Keratinocyte (primary cell): ENCODE data around the gene PAMR1. TPM values are rescaled to one million over a fixed set of nuclear protein-coding genes. Genes with fewer than 3 reads are reported as not detected.

Source experiments
- DNase-seq: peaks from one replicate; pipeline ENCODE4 v3.0.0-alpha.2; 2011; ENCODE audit warnings: low read depth, missing footprints, low spot score
- FAIRE-seq: peaks from 2 replicates; lab custom pipeline; 2011; peaks lifted over from hg19 to GRCh38; lab: Jason Lieb, UNC
- H2AFZ ChIP-seq: 2 replicates; pipeline ENCODE4 v1.6.0; 2012; ENCODE audit warnings: low read length, control low read depth, inconsistent platforms; ENCODE audit not compliant: control insufficient read depth
- H3K27ac ChIP-seq: 2 replicates; pipeline ENCODE4 v1.5.1; 2011; ENCODE audit warnings: low read length; ENCODE audit not compliant: control insufficient read depth, insufficient read depth
- H3K27me3 ChIP-seq: 3 replicates; pipeline ENCODE4 v1.6.0; 2011; ENCODE audit warnings: low read length; ENCODE audit not compliant: control insufficient read depth, insufficient read depth; ENCODE audit errors: extremely low read depth
- H3K36me3 ChIP-seq, 2 experiments: 2 replicates in 1 of 2; 3 replicates in 1 of 2; pipeline ENCODE4 v1.5.1; 2011; ENCODE audit warnings: low read length in 2 of 2, mild to moderate bottlenecking in 1 of 2; ENCODE audit not compliant: control insufficient read depth in 2 of 2, insufficient read depth in 2 of 2; ENCODE audit errors: extremely low read depth in 1 of 2
- H3K4me1 ChIP-seq: 3 replicates; pipeline ENCODE4 v1.5.1; 2011; ENCODE audit warnings: low read length; ENCODE audit not compliant: control insufficient read depth, insufficient read depth; ENCODE audit errors: extremely low read depth
- H3K4me2 ChIP-seq: 3 replicates; pipeline ENCODE4 v1.6.0; 2011; ENCODE audit warnings: low read depth, low read length; ENCODE audit not compliant: control insufficient read depth, insufficient read depth; ENCODE audit errors: extremely low read depth
- H3K4me3 ChIP-seq, 3 experiments: fragments of 200-600 bp in 1 of 3; sonication (generic) in 1 of 3; 2 replicates in 2 of 3; 3 replicates in 1 of 3; pipeline ENCODE4 v1.5.1; 2011 to 2016; ENCODE audit warnings: low read length in 3 of 3, mild to moderate bottlenecking in 3 of 3, control low read depth in 2 of 3, inconsistent platforms in 1 of 3, low read depth in 1 of 3, mixed read lengths in 1 of 3, mixed run types in 1 of 3, moderate library complexity in 1 of 3; ENCODE audit not compliant: control insufficient read depth in 2 of 3, insufficient read depth in 2 of 3; ENCODE audit errors: extremely low read depth in 1 of 3
- H3K79me2 ChIP-seq: 2 replicates; pipeline ENCODE4 v1.6.0; 2012; ENCODE audit warnings: low read length; ENCODE audit not compliant: control insufficient read depth, insufficient read depth
- H3K9ac ChIP-seq: 3 replicates; pipeline ENCODE4 v1.6.0; 2011; ENCODE audit warnings: low read length; ENCODE audit not compliant: control insufficient read depth, insufficient read depth; ENCODE audit errors: extremely low read depth
- H3K9me1 ChIP-seq: 3 replicates; pipeline ENCODE4 v1.6.0; 2011; ENCODE audit warnings: low read length; ENCODE audit not compliant: control insufficient read depth, insufficient read depth; ENCODE audit errors: extremely low read depth
- H3K9me3 ChIP-seq: 2 replicates; pipeline ENCODE4 v1.5.1; 2012; ENCODE audit warnings: low read depth, low read length; ENCODE audit not compliant: control insufficient read depth
- H4K20me1 ChIP-seq: 3 replicates; pipeline ENCODE4 v1.6.0; 2011; ENCODE audit warnings: low read length; ENCODE audit not compliant: control insufficient read depth, insufficient read depth; ENCODE audit errors: extremely low read depth
- CTCF ChIP-seq, 3 experiments: IDR thresholded peaks in 1 of 3; conservative IDR thresholded peaks in 1 of 3; optimal IDR thresholded peaks in 1 of 3; 2 replicates in 2 of 3; 3 replicates in 1 of 3; pipeline versions ENCODE3 to v1.5.1; 2011; ENCODE audit warnings: low read length in 3 of 3, mild to moderate bottlenecking in 3 of 3, moderate library complexity in 2 of 3, control low read depth in 1 of 3, inconsistent platforms in 1 of 3; ENCODE audit not compliant: insufficient read depth in 2 of 3; ENCODE audit errors: extremely low read depth in 1 of 3
- EZH2 ChIP-seq: IDR thresholded peaks from one replicate; pipeline ENCODE4 v1.6.1; 2012; ENCODE audit warnings: inconsistent platforms, mild to moderate bottlenecking, low read length, moderate library complexity
- dilution Hi-C: fragments of 300-500 bp; cut with MboI; formaldehyde crosslinking; loops from one replicate; pipeline ENCODE4 v1.7.0; 2020; ENCODE audit warnings: low sequenced_read_pairs; ENCODE audit not compliant: extremely low pct_ligation_motif_present
- polyA plus RNA-seq, 5 experiments: library from polyadenylated mRNA; depleted of rRNA in 3 of 5; stranded (reverse) in 3 of 5; stranded (forward) in 1 of 5; unstranded in 1 of 5; fragments of >200 nt; gene quantifications; 1 replicate in 1 of 5; 2 replicates in 3 of 5; 3 replicates in 1 of 5; pipeline versions ENCODE4 v1.2.1 to v1.2.3, GENCODE V29; 2011 to 2012; ENCODE audit warnings: missing spikeins in 2 of 5, low read depth in 1 of 5, low replicate concordance in 1 of 5

Gene PAMR1
- polyA plus RNA-seq, 1 donor (not counting 4 experiments of a cell fraction or from before 2014, with no cell fraction given): 4.1 TPM

- Histone ChIP-seq H3K27ac (no peak overlapping the region), H3K9me1 (no peaks in the 10 kb centered on the region), H4K20me1 (no peaks in the 10 kb centered on the region), H3K79me2 (no peaks in the 10 kb centered on the region), H3K9ac (no peak overlapping the region), H3K4me2 (no peak overlapping the region), H3K9me3 (no peaks in the 10 kb centered on the region), H3K4me3 (no peak overlapping the region), H2AFZ (no peak overlapping the region), H3K36me3 (no peaks in the 10 kb centered on the region), H3K4me1 (peaks cover 21% of the 10 kb centered on the region), H3K27me3 (no peaks in the 10 kb centered on the region)
- no peak for FAIRE-seq
- no peak for TF ChIP-seq CTCF (optimal IDR thresholded peaks at IDR 0.05 in 1 of 3, IDR thresholded peaks at IDR 0.05 in 1 of 3, conservative IDR thresholded peaks at IDR 0.05 in 1 of 3; ENCODE audit: extremely low read depth in 1 of 3, insufficient read depth in 2 of 3, low read length in 3 of 3)
- no peak for DNase-seq
- dilution Hi-C loops: no loop called here
Observed at GRCh38 chr11:35545391-35546003, 20.1 kb upstream of the PAMR1 start.

- H3K27me3 ChIP-seq: no peaks in the 10 kb centered on the region
- DNase-seq (no peak), FAIRE-seq (no peak)
- H4K20me1 ChIP-seq: no peaks in the 10 kb centered on the region
- peaks cover 18% of the 10 kb centered on the region for H3K4me1 ChIP-seq
- dilution Hi-C loops: no loop called here
- no peak overlapping the region for H2AFZ ChIP-seq
- no peak overlapping the region for H3K4me2 ChIP-seq
- TF ChIP-seq CTCF (optimal IDR thresholded peaks at IDR 0.05 in 1 of 3, IDR thresholded peaks at IDR 0.05 in 1 of 3, conservative IDR thresholded peaks at IDR 0.05 in 1 of 3; ENCODE audit: extremely low read depth in 1 of 3, insufficient read depth in 2 of 3, low read length in 3 of 3): no peak
- no peak for TF ChIP-seq EZH2
- no peak overlapping the region for H3K4me3 ChIP-seq
- no peaks in the 10 kb centered on the region for H3K36me3 ChIP-seq
- H3K9me1 ChIP-seq: no peaks in the 10 kb centered on the region
- H3K27ac ChIP-seq: no peak overlapping the region
- H3K9me3 ChIP-seq: no peaks in the 10 kb centered on the region
- no peak overlapping the region for H3K9ac ChIP-seq
- H3K79me2 ChIP-seq: no peaks in the 10 kb centered on the region
Observed at GRCh38 chr11:35543481-35543880, 18.1 kb upstream of the PAMR1 start.
